ENCODE results near the gene LRRC75A.
"Not testable (repeated sequence)": the region's sequence is repeated elsewhere in the genome, so short reads cannot be mapped to it uniquely, and the experiment has no call there.

The LRRC75A gene

GRCh38 chr17:16417896-16418684 is 73.9 kb downstream of the LRRC75A start:
- Histone ChIP-seq H3K27me3 (ENCODE audit: control insufficient read depth in 1 of 2, insufficient read depth in 2 of 2, low read length in 2 of 2) (no peaks in the 10 kb centered on the region), H3K36me3 (ENCODE audit: control insufficient read depth in 1 of 2, insufficient read depth in 2 of 2, low read length in 2 of 2) (peaks cover 5 to 21% of the 10 kb centered on the region in 2 donors), H3K27ac (ENCODE audit: low read depth, low read length) (no peak overlapping the region), H3K4me3 (ENCODE audit: low read depth in 1 of 2, low read length in 2 of 2) (no peak overlapping the region), H3K9me3 (ENCODE audit: control insufficient read depth in 1 of 2, low read length in 2 of 2) (no peaks in the 10 kb centered on the region), H3K9ac (ENCODE audit: low read depth in 1 of 2, low read length in 2 of 2) (peak overlapping the region in 1 of 2 donors; percentile 1), H3K4me1 (ENCODE audit: control insufficient read depth in 1 of 2, insufficient read depth in 2 of 2, low read length in 2 of 2) (peaks cover 21 to 37% of the 10 kb centered on the region in 2 donors)

- Histone ChIP-seq H3K4me1 (ENCODE audit: control insufficient read depth in 1 of 2, insufficient read depth in 2 of 2, low read length in 2 of 2) (peaks cover 21 to 37% of the 10 kb centered on the region in 2 donors), H3K27me3 (ENCODE audit: control insufficient read depth in 1 of 2, insufficient read depth in 2 of 2, low read length in 2 of 2) (no peaks in the 10 kb centered on the region), H3K4me3 (ENCODE audit: low read depth in 1 of 2, low read length in 2 of 2) (no peak overlapping the region), H3K9ac (ENCODE audit: low read depth in 1 of 2, low read length in 2 of 2) (no peak overlapping the region), H3K36me3 (ENCODE audit: control insufficient read depth in 1 of 2, insufficient read depth in 2 of 2, low read length in 2 of 2) (peaks cover 5 to 14% of the 10 kb centered on the region in 2 donors), H3K27ac (ENCODE audit: low read depth, low read length) (no peak overlapping the region), H3K9me3 (ENCODE audit: control insufficient read depth in 1 of 2, low read length in 2 of 2) (no peaks in the 10 kb centered on the region)
Observed at GRCh38 chr17:16417399-16417798, 74.6 kb downstream of the LRRC75A start.

GRCh38 chr17:16415031-16415924 is 76.7 kb downstream of the LRRC75A start, which contains the start of gene TRPV2:
Gene TRPV2, plus strand, starts transcription at chr17:16415571. Its CDS starts 2,098 bp downstream, at chr17:16417669.
- peak within 1 kb of the TSS; percentile 75 to 79 for H3K4me3 ChIP-seq (ENCODE audit: low read depth in 1 of 2, low read length in 2 of 2)

GRCh38 chr17:16407911-16408588 is 83.9 kb downstream of the LRRC75A start:
- peaks cover 0 to 5% of the 10 kb centered on the region in 2 donors for H3K4me1 ChIP-seq (ENCODE audit: control insufficient read depth in 1 of 2, insufficient read depth in 2 of 2, low read length in 2 of 2)
- H3K9ac ChIP-seq (ENCODE audit: low read depth in 1 of 2, low read length in 2 of 2), result peak overlapping the region in 1 of 2 donors; percentile 10
- no peaks in the 10 kb centered on the region for H3K9me3 ChIP-seq (ENCODE audit: control insufficient read depth in 1 of 2, low read length in 2 of 2)
- peaks cover 5% of the 10 kb centered on the region in 2 donors for H3K27me3 ChIP-seq (ENCODE audit: control insufficient read depth in 1 of 2, insufficient read depth in 2 of 2, low read length in 2 of 2)
- H3K27ac ChIP-seq (ENCODE audit: low read depth, low read length), result no peak overlapping the region
- H3K4me3 ChIP-seq (ENCODE audit: low read depth in 1 of 2, low read length in 2 of 2), result no peak overlapping the region
- no peaks in the 10 kb centered on the region for H3K36me3 ChIP-seq (ENCODE audit: control insufficient read depth in 1 of 2, insufficient read depth in 2 of 2, low read length in 2 of 2)

More at GRCh38 chr17:16415031-16415924, 76.7 kb downstream of the LRRC75A start, which contains the start of gene TRPV2:
- peak within 1 kb of the TSS; percentile 76 to 82 for H3K9ac ChIP-seq (ENCODE audit: low read depth in 1 of 2, low read length in 2 of 2)
- no peaks in the 10 kb centered on the region for H3K9me3 ChIP-seq (ENCODE audit: control insufficient read depth in 1 of 2, low read length in 2 of 2)
- peak within 1 kb of the TSS; percentile 81 for H3K27ac ChIP-seq (ENCODE audit: low read depth, low read length)
- peaks cover 21 to 37% of the 10 kb centered on the region in 2 donors for H3K4me1 ChIP-seq (ENCODE audit: control insufficient read depth in 1 of 2, insufficient read depth in 2 of 2, low read length in 2 of 2)
- no peaks in the 10 kb centered on the region for H3K27me3 ChIP-seq (ENCODE audit: control insufficient read depth in 1 of 2, insufficient read depth in 2 of 2, low read length in 2 of 2)
- peaks cover 5 to 13% of the 10 kb centered on the region in 2 donors for H3K36me3 ChIP-seq (ENCODE audit: control insufficient read depth in 1 of 2, insufficient read depth in 2 of 2, low read length in 2 of 2)

- H3K9ac ChIP-seq (ENCODE audit: low read depth in 1 of 2, low read length in 2 of 2), result peak overlapping the region; percentile 61 to 64
- H3K36me3 ChIP-seq (ENCODE audit: control insufficient read depth in 1 of 2, insufficient read depth in 2 of 2, low read length in 2 of 2), result no peaks in the 10 kb centered on the region
- peak overlapping the region; percentile 68 to 74 for H3K4me3 ChIP-seq (ENCODE audit: low read depth in 1 of 2, low read length in 2 of 2)
- no peaks in the 10 kb centered on the region for H3K9me3 ChIP-seq (ENCODE audit: control insufficient read depth in 1 of 2, low read length in 2 of 2)
- H3K4me1 ChIP-seq (ENCODE audit: control insufficient read depth in 1 of 2, insufficient read depth in 2 of 2, low read length in 2 of 2), result peaks cover 0 to 5% of the 10 kb centered on the region in 2 donors
- H3K27me3 ChIP-seq (ENCODE audit: control insufficient read depth in 1 of 2, insufficient read depth in 2 of 2, low read length in 2 of 2), result peaks cover 5% of the 10 kb centered on the region in 2 donors
- no peak overlapping the region for H3K27ac ChIP-seq (ENCODE audit: low read depth, low read length)
Observed at GRCh38 chr17:16406742-16407674, 85.0 kb downstream of the LRRC75A start.

- H3K9me3 ChIP-seq (ENCODE audit: control insufficient read depth in 1 of 2, low read length in 2 of 2); H3K36me3 ChIP-seq (ENCODE audit: control insufficient read depth in 1 of 2, insufficient read depth in 2 of 2, low read length in 2 of 2); H3K4me1 ChIP-seq (ENCODE audit: control insufficient read depth in 1 of 2, insufficient read depth in 2 of 2, low read length in 2 of 2); H3K4me3 ChIP-seq (ENCODE audit: low read depth in 1 of 2, low read length in 2 of 2); H3K9ac ChIP-seq (ENCODE audit: low read depth in 1 of 2, low read length in 2 of 2); H3K27ac ChIP-seq (ENCODE audit: low read depth, low read length); H3K27me3 ChIP-seq (ENCODE audit: control insufficient read depth in 1 of 2, insufficient read depth in 2 of 2, low read length in 2 of 2): not testable (repeated sequence)
Observed at GRCh38 chr17:16403847-16404246, 88.1 kb downstream of the LRRC75A start.

GRCh38 chr17:16398270-16399267 is 93.4 kb downstream of the LRRC75A start:
- H3K27me3 ChIP-seq (ENCODE audit: control insufficient read depth in 1 of 2, insufficient read depth in 2 of 2, low read length in 2 of 2), result no peaks in the 10 kb centered on the region
- no peak overlapping the region for H3K4me3 ChIP-seq (ENCODE audit: low read depth in 1 of 2, low read length in 2 of 2)
- H3K9me3 ChIP-seq (ENCODE audit: control insufficient read depth in 1 of 2, low read length in 2 of 2), result no peaks in the 10 kb centered on the region
- no peaks in the 10 kb centered on the region for H3K36me3 ChIP-seq (ENCODE audit: control insufficient read depth in 1 of 2, insufficient read depth in 2 of 2, low read length in 2 of 2)
- no peak overlapping the region for H3K9ac ChIP-seq (ENCODE audit: low read depth in 1 of 2, low read length in 2 of 2)
- H3K27ac ChIP-seq (ENCODE audit: low read depth, low read length), result no peak overlapping the region
- no peaks in the 10 kb centered on the region for H3K4me1 ChIP-seq (ENCODE audit: control insufficient read depth in 1 of 2, insufficient read depth in 2 of 2, low read length in 2 of 2)

GRCh38 chr17:16396693-16397092 is 95.3 kb downstream of the LRRC75A start:
- H3K4me3 ChIP-seq (ENCODE audit: low read depth in 1 of 2, low read length in 2 of 2); H3K9ac ChIP-seq (ENCODE audit: low read depth in 1 of 2, low read length in 2 of 2); H3K36me3 ChIP-seq (ENCODE audit: control insufficient read depth in 1 of 2, insufficient read depth in 2 of 2, low read length in 2 of 2); H3K27me3 ChIP-seq (ENCODE audit: control insufficient read depth in 1 of 2, insufficient read depth in 2 of 2, low read length in 2 of 2); H3K9me3 ChIP-seq (ENCODE audit: control insufficient read depth in 1 of 2, low read length in 2 of 2); H3K4me1 ChIP-seq (ENCODE audit: control insufficient read depth in 1 of 2, insufficient read depth in 2 of 2, low read length in 2 of 2); H3K27ac ChIP-seq (ENCODE audit: low read depth, low read length): not testable (repeated sequence)

Data from duodenal mucosa (tissue), 2 donors.